Endothelial cell of umbilical vein (primary cell): Measurements from ENCODE around the gene TSEN54.

ENCODE experiments used
- CTCF ChIP-seq, 2 donors: IDR thresholded peaks; 1 replicate in 1 of 2; 2 replicates in 1 of 2; pipeline ENCODE4 v1.5.1; 2011; ENCODE audit warnings: low read length in 2 of 2, mild to moderate bottlenecking in 2 of 2, moderate library complexity in 2 of 2, control low read depth in 1 of 2, inconsistent platforms in 1 of 2, low read depth in 1 of 2; ENCODE audit not compliant: insufficient read depth in 1 of 2; ENCODE audit errors: extremely low read depth in 1 of 2
- MAX ChIP-seq: IDR thresholded peaks from 2 replicates; pipeline ENCODE4 v1.6.1; 2011; ENCODE audit not compliant: insufficient read depth, insufficient read length
- POLR2A ChIP-seq: IDR thresholded peaks from 2 replicates; pipeline ENCODE4 v1.6.1; 2012; ENCODE audit warnings: low read depth, mild to moderate bottlenecking, control low read depth, low read length
- POLR2AphosphoS5 ChIP-seq: IDR thresholded peaks from 2 replicates; pipeline ENCODE4 v1.6.1; 2012; ENCODE audit warnings: low read depth, mild to moderate bottlenecking, control low read depth, low read length, moderate library complexity; ENCODE audit not compliant: insufficient read depth

- no peak for TF ChIP-seq CTCF (IDR thresholded peaks at IDR 0.05; ENCODE audit: extremely low read depth in 1 of 2, insufficient read depth in 1 of 2, low read depth in 1 of 2, low read length in 2 of 2)
- no peak for TF ChIP-seq POLR2A
- TF ChIP-seq POLR2AphosphoS5, result no peak
- TF ChIP-seq MAX, result no peak
These were observed 43.7 kb downstream of the TSEN54 start for GRCh38 chr17:75559958-75560533.
